Nephron progenitor cell (in vitro differentiated cells): Measurements from ENCODE around the gene SFXN4.

Experiments
- DNase-seq: peaks from one replicate; pipeline ENCODE4 v3.0.0; 2021
- H3K27ac Mint-ChIP-seq: 2 replicates; pipeline ENCODE4 v1.8.0; 2021; ENCODE audit warnings: mild to moderate bottlenecking, moderate library complexity, mixed read lengths
- H3K27me3 Mint-ChIP-seq: 2 replicates; pipeline ENCODE4 v1.8.0; 2021; ENCODE audit warnings: mild to moderate bottlenecking, low read depth, mixed read lengths; ENCODE audit not compliant: poor library complexity
- H3K36me3 Mint-ChIP-seq: 2 replicates; pipeline ENCODE4 v1.8.0; 2021; ENCODE audit warnings: low read depth, mixed read lengths
- H3K4me1 Mint-ChIP-seq: 2 replicates; pipeline ENCODE4 v1.8.0; 2021; ENCODE audit warnings: mixed read lengths
- H3K4me3 Mint-ChIP-seq: 2 replicates; pipeline ENCODE4 v1.8.0; 2021; ENCODE audit warnings: mild to moderate bottlenecking, moderate library complexity, mixed read lengths
- H3K9me3 Mint-ChIP-seq: 2 replicates; pipeline ENCODE4 v1.8.0; 2021; ENCODE audit warnings: mild to moderate bottlenecking, moderate library complexity, mixed read lengths
- CTCF ChIP-seq: fragments of 200-600 bp; sonication (generic); IDR thresholded peaks from 2 replicates; pipeline ENCODE4 v1.5.0; 2021; ENCODE audit warnings: antibody characterized with exemption

The SFXN4 gene

GRCh38 chr10:119198438-119198837, 32.9 kb upstream of the SFXN4 start:
- Mint-ChIP-seq H3K27ac (no peak overlapping the region), H3K4me3 (no peak overlapping the region), H3K4me1 (peaks cover 14% of the 10 kb centered on the region), H3K9me3 (no peaks in the 10 kb centered on the region), H3K27me3 (peaks cover 20% of the 10 kb centered on the region), H3K36me3 (no peaks in the 10 kb centered on the region)
- DNase-seq: peak; percentile 20
- peak; percentile 30 for TF ChIP-seq CTCF

GRCh38 chr10:119197921-119198320, 32.4 kb upstream of the SFXN4 start:
- TF ChIP-seq CTCF: no peak
- Mint-ChIP-seq H3K36me3 (no peaks in the 10 kb centered on the region), H3K27ac (no peak overlapping the region), H3K4me1 (peaks cover 11% of the 10 kb centered on the region), H3K4me3 (no peak overlapping the region), H3K9me3 (no peaks in the 10 kb centered on the region), H3K27me3 (peaks cover 21% of the 10 kb centered on the region)
- DNase-seq: no peak

- Mint-ChIP-seq H3K27me3 (peaks cover 16% of the 10 kb centered on the region), H3K36me3 (no peaks in the 10 kb centered on the region), H3K4me1 (peaks cover 16% of the 10 kb centered on the region), H3K9me3 (no peaks in the 10 kb centered on the region), H3K4me3 (no peak overlapping the region), H3K27ac (no peak overlapping the region)
- DNase-seq: no peak
- no peak for TF ChIP-seq CTCF
These were observed 26.4 kb upstream of the SFXN4 start for GRCh38 chr10:119191881-119192280.

- Mint-ChIP-seq H3K9me3 (no peaks in the 10 kb centered on the region), H3K36me3 (no peaks in the 10 kb centered on the region), H3K27me3 (peaks cover 16% of the 10 kb centered on the region), H3K4me1 (peaks cover 16% of the 10 kb centered on the region), H3K4me3 (no peak overlapping the region), H3K27ac (no peak overlapping the region)
- no peak for DNase-seq
- TF ChIP-seq CTCF: no peak
These were observed 25.7 kb upstream of the SFXN4 start for GRCh38 chr10:119190954-119191785.

GRCh38 chr10:119190353-119190752, 24.8 kb upstream of the SFXN4 start:
- no peak for TF ChIP-seq CTCF
- peaks cover 16% of the 10 kb centered on the region for H3K27me3 Mint-ChIP-seq
- no peaks in the 10 kb centered on the region for H3K9me3 Mint-ChIP-seq
- peaks cover 16% of the 10 kb centered on the region for H3K4me1 Mint-ChIP-seq
- H3K36me3 Mint-ChIP-seq: no peaks in the 10 kb centered on the region
- no peak overlapping the region for H3K4me3 Mint-ChIP-seq
- DNase-seq: no peak
- H3K27ac Mint-ChIP-seq: no peak overlapping the region

GRCh38 chr10:119189811-119190282, 24.3 kb upstream of the SFXN4 start:
- H3K27ac Mint-ChIP-seq: peak overlapping the region; percentile 68
- DNase-seq: no peak

More at GRCh38 chr10:119189811-119190282, 24.3 kb upstream of the SFXN4 start:
- H3K27me3 Mint-ChIP-seq: peaks cover 18% of the 10 kb centered on the region
- H3K4me1 Mint-ChIP-seq: peaks cover 16% of the 10 kb centered on the region
- H3K36me3 Mint-ChIP-seq: no peaks in the 10 kb centered on the region
- H3K4me3 Mint-ChIP-seq: no peak overlapping the region
- peaks cover under 1% of the 10 kb centered on the region for H3K9me3 Mint-ChIP-seq
- TF ChIP-seq CTCF: no peak
